Measurements from ENCODE around the gene HGFAC. TPM values are rescaled to one million over a fixed set of nuclear protein-coding genes. Genes with fewer than 3 reads are reported as not detected.

HGFAC gene
- total RNA-seq, 2 donors from 2014 or later: 0.52 TPM; not detected in 1

GRCh38 chr4:3497095-3497494 lies 55.3 kb downstream of the HGFAC start:
- Histone ChIP-seq H3K4me3 (no peak overlapping the region), H3K27ac (no peak overlapping the region), H3K9ac (ENCODE audit: low read depth in 2 of 2, low read length in 2 of 2) (no peak overlapping the region), H3K27me3 (no peaks in the 10 kb centered on the region), H3K36me3 (no peaks in the 10 kb centered on the region), H3K9me3 (no peaks in the 10 kb centered on the region), H3K4me1 (no peaks in the 10 kb centered on the region)
- TF ChIP-seq CTCF (IDR thresholded peaks at IDR 0.05): no peak
- intact Hi-C loops (cut with DNase I): no loop called here
- DNase-seq: no peak

- Histone ChIP-seq H3K27ac (no peak overlapping the region), H3K9me3 (no peaks in the 10 kb centered on the region), H3K27me3 (no peaks in the 10 kb centered on the region), H3K4me1 (no peaks in the 10 kb centered on the region), H3K4me3 (no peak overlapping the region), H3K9ac (ENCODE audit: low read depth in 2 of 2, low read length in 2 of 2) (no peak overlapping the region), H3K36me3 (no peaks in the 10 kb centered on the region)
- DNase-seq: no peak
- TF ChIP-seq CTCF (IDR thresholded peaks at IDR 0.05): no peak
- intact Hi-C loops (cut with DNase I): no loop called here
Measured at GRCh38 chr4:3497523-3498389, 56.0 kb downstream of the HGFAC start.

- intact Hi-C loops (cut with DNase I): no loop called here
- H3K9ac ChIP-seq (ENCODE audit: low read depth in 2 of 2, low read length in 2 of 2): no peak overlapping the region
- no peak overlapping the region for H3K27ac ChIP-seq
- no peak for DNase-seq
- H3K9me3 ChIP-seq: no peaks in the 10 kb centered on the region
- no peaks in the 10 kb centered on the region for H3K27me3 ChIP-seq
- H3K36me3 ChIP-seq: no peaks in the 10 kb centered on the region
- TF ChIP-seq CTCF (IDR thresholded peaks at IDR 0.05): no peak
- no peak overlapping the region for H3K4me3 ChIP-seq
- no peaks in the 10 kb centered on the region for H3K4me1 ChIP-seq
Measured at GRCh38 chr4:3498407-3498806, 56.6 kb downstream of the HGFAC start.

Other genes with a start within 250 kb of the HGFAC start
- gene MSANTD1, start 192.8 kb upstream of the HGFAC start, total RNA-seq: 1 to 10 TPM in 1 of 2 donors, under 1 TPM in 1; 0.40 to 1.3 TPM
- gene RGS12, start 148.9 kb upstream of the HGFAC start, total RNA-seq: 10 to 100 TPM; 18.0 to 25.7 TPM
- gene DOK7, start 21.3 kb downstream of the HGFAC start, total RNA-seq: 1 to 10 TPM in 1 of 2 donors, under 1 TPM in 1; 0.80 to 1.5 TPM
- gene LRPAP1, start 90.5 kb downstream of the HGFAC start, total RNA-seq: 100 to 1,000 TPM; 157 to 214 TPM